AG09319 (cell line): ENCODE measurements around the gene HBA2.

ENCODE experiments used
- DNase-seq: peaks from one replicate; pipeline ENCODE4 v3.0.0-alpha.2; 2010; ENCODE audit warnings: low read depth; ENCODE audit errors: extremely low read depth
- CTCF ChIP-seq: IDR thresholded peaks from 2 replicates; pipeline ENCODE4 v1.5.1; 2011; ENCODE audit warnings: low read depth, mild to moderate bottlenecking, inconsistent platforms, low read length, moderate library complexity

Gene HBA2

GRCh38 chr16:212999-213398 is 40.3 kb downstream of the HBA2 start:
- TF ChIP-seq CTCF, result no peak
- no peak for DNase-seq

- TF ChIP-seq CTCF, result no peak
- no peak for DNase-seq
Measured at GRCh38 chr16:220021-220420, 47.3 kb downstream of the HBA2 start.
